GM06990 (cell line): ENCODE data around the gene ARHGEF17.

ENCODE experiments used
- DNase-seq: peaks from one replicate; pipeline ENCODE4 v3.0.0-alpha.2; 2011; ENCODE audit not compliant: insufficient read length; ENCODE audit errors: extremely low read depth
- H3K27me3 ChIP-seq: replicated peaks from 2 replicates; pipeline ENCODE4 v1.6.0; 2011; ENCODE audit warnings: low read length; ENCODE audit not compliant: control insufficient read depth, insufficient read depth
- H3K36me3 ChIP-seq: 2 replicates; pipeline ENCODE4 v1.5.1; 2011; ENCODE audit warnings: low read length; ENCODE audit not compliant: control insufficient read depth, insufficient read depth
- H3K4me3 ChIP-seq: replicated peaks from 2 replicates; pipeline ENCODE4 v1.5.1; 2011; ENCODE audit warnings: low read depth, mild to moderate bottlenecking, control low read depth, low read length
- TF ChIP-seq, protein P1 (sequence below): IDR thresholded peaks from 2 replicates; pipeline ENCODE4 v1.5.1; 2011; ENCODE audit warnings: low read length, control low read depth, mild to moderate bottlenecking, inconsistent platforms; ENCODE audit not compliant: insufficient read depth, poor library complexity, severe bottlenecking

The ARHGEF17 gene

DNA sequence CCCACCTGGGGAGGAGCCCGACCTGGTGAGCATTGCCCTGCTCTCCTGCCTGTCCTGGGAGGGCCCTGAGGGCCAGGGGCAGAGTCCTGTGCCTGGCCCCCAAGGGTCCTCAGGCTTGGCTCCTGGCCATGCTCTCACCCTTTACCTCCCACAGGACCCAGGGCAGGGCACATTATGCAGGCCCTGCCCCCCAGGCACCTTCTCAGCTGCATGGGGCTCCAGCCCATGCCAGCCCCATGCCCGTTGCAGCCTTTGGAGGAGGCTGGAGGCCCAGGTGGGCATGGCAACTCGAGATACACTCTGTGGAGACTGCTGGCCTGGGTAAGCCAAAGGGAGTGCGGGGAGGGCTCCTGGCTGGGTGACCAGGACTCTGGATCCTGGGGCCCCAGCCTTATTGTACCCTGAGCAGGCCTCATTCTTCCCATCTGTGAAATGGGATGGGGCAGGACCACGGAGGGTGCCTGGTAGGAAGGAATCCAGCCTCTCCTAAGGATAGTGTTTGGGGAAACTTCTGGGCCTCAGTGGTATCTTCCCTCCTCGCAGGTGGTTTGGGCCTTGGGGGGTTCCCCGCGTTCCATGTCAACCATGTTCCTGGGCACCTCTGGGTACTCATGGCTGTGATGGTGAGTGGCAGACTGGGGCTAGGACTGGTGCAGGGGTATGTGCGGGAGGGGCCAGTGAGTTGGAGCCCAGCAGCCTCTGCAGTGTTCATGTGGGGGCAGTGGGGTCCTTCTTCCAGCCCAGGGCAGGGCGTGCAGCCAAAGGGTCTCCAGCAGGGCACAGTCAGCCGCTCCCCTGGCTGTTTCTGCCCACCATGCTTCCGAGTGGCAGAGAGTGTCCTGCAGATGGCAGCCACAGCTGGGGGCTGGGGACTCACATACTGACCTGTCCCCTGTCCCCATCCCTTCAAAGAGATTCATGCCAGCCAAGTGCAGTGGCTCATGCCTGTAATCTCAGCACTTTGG, 82.8 kb downstream of the ARHGEF17 start:
- no peak for DNase-seq

DNA sequence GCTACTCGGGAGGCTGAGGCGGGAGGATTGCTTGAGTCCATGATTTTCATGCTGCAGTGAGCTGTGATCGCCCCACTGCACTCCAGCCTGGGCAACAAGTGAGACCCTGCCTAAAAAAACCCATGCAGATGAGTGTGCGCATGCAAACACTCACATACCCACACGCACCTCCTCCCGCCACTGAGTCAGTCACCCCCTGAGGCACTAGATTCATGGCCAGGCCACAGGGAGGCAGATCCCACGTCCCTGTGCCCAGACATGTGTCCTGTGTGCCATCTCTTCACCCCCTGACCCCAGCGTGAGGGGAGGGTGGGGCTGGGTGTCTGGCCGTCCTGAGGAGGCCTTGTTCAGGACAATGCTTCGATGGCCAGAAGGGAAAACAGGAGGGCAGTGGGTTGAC, 83.6 kb downstream of the ARHGEF17 start:
- H3K36me3 ChIP-seq, result peaks cover 53% of the 10 kb centered on the region
- no peak for DNase-seq
- H3K27me3 ChIP-seq, result no peaks in the 10 kb centered on the region
- H3K4me3 ChIP-seq, result no peak overlapping the region
- TF ChIP-seq, protein P1, sequence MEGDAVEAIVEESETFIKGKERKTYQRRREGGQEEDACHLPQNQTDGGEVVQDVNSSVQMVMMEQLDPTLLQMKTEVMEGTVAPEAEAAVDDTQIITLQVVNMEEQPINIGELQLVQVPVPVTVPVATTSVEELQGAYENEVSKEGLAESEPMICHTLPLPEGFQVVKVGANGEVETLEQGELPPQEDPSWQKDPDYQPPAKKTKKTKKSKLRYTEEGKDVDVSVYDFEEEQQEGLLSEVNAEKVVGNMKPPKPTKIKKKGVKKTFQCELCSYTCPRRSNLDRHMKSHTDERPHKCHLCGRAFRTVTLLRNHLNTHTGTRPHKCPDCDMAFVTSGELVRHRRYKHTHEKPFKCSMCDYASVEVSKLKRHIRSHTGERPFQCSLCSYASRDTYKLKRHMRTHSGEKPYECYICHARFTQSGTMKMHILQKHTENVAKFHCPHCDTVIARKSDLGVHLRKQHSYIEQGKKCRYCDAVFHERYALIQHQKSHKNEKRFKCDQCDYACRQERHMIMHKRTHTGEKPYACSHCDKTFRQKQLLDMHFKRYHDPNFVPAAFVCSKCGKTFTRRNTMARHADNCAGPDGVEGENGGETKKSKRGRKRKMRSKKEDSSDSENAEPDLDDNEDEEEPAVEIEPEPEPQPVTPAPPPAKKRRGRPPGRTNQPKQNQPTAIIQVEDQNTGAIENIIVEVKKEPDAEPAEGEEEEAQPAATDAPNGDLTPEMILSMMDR, result no peak

More for the DNA sequence above, 82.8 kb downstream of the ARHGEF17 start:
- H3K4me3 ChIP-seq, result no peak overlapping the region
- H3K27me3 ChIP-seq, result no peaks in the 10 kb centered on the region
- peaks cover 45% of the 10 kb centered on the region for H3K36me3 ChIP-seq
- TF ChIP-seq, protein P1, result no peak

DNA sequence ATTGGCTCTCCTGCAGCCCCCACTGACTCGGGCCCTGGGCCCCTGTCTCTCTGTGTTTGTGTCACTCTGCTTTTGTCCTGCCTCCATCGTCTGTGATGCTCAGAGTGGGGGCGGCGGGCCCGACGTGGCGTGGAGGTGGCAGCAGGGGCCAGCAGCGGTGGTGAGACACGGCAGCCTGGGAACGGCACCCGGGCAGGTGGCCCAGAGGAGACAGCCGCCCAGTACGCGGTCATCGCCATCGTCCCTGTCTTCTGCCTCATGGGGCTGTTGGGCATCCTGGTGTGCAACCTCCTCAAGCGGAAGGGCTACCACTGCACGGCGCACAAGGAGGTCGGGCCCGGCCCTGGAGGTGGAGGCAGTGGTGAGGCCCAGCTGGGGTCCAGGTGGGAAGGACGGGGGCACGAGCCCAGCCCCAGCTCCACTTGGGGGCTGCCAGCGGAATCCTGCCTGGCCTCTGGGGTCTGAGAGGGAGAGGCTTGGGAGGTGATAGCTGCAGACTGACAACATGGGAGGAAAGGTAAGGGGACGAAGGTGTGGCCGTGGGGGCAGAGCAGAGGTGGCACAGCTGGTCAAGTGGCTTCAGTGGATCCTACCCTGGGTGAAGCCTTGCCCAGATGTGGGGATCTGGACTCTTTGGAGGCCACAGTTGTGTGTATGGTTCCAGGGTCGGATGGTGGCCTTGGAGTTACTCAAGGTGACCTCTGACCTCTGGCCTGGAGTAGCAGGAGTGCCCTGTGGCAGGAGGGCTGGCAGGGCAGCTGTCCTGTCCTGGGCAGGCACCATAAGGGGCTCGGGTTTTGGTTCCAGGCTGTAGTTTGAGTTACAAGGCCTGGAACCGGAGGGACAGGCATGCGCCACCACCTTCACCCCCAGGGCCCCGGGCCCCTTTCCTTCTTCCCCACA, 84.3 kb downstream of the ARHGEF17 start:
- Histone ChIP-seq H3K36me3 (peaks cover 55% of the 10 kb centered on the region), H3K27me3 (no peaks in the 10 kb centered on the region), H3K4me3 (no peak overlapping the region)
- TF ChIP-seq, protein P1, result no peak
- DNase-seq, result no peak

DNA sequence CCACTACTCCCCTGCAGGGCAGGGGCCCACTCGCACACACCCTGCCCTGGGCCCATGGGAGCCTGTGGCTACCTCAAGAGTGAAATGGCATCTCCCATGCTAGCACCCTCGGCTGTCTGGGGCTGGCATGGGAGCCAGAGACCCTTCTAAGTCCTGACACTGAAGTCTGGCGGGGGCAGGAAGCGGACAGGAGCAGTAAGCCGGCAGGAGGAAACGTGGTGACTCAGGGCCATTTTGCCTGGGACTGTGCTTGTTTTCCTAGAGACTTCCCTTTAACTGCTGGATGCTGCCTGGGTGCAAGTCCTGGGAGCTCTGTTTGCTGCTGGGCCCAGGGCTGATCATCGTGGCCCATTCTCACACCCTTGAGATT, 84.9 kb downstream of the ARHGEF17 start:
- H3K27me3 ChIP-seq, result no peaks in the 10 kb centered on the region

More for the DNA sequence above, 84.9 kb downstream of the ARHGEF17 start:
- TF ChIP-seq, protein P1, result no peak
- DNase-seq, result no peak
- Histone ChIP-seq H3K36me3 (peaks cover 59% of the 10 kb centered on the region), H3K4me3 (no peak overlapping the region)
